22Rv1 (cell line): ENCODE measurements around the gene AXL.
A peak's percentile ranks its signal among the peaks of the same experiment; 100 is the strongest.

Source experiments
- H3K27ac ChIP-seq: fragments of 450-650 bp; 2 replicates; pipeline ENCODE4 v1.5.1; 2017
- CTCF ChIP-seq: fragments of 450-650 bp; IDR thresholded peaks from 2 replicates; pipeline ENCODE4 v1.5.1; 2017; ENCODE audit warnings: mild to moderate bottlenecking
- ZFX ChIP-seq: fragments of 450-650 bp; IDR thresholded peaks from 2 replicates; pipeline ENCODE4 v1.6.1; 2017; ENCODE audit warnings: antibody characterized with exemption, borderline replicate concordance

The AXL gene

GRCh38 chr19:41263042-41263849 is 44.2 kb downstream of the AXL start:
- peak overlapping the region; percentile 97 for H3K27ac ChIP-seq
- TF ChIP-seq CTCF (no peak), ZFX (no peak)

DNA sequence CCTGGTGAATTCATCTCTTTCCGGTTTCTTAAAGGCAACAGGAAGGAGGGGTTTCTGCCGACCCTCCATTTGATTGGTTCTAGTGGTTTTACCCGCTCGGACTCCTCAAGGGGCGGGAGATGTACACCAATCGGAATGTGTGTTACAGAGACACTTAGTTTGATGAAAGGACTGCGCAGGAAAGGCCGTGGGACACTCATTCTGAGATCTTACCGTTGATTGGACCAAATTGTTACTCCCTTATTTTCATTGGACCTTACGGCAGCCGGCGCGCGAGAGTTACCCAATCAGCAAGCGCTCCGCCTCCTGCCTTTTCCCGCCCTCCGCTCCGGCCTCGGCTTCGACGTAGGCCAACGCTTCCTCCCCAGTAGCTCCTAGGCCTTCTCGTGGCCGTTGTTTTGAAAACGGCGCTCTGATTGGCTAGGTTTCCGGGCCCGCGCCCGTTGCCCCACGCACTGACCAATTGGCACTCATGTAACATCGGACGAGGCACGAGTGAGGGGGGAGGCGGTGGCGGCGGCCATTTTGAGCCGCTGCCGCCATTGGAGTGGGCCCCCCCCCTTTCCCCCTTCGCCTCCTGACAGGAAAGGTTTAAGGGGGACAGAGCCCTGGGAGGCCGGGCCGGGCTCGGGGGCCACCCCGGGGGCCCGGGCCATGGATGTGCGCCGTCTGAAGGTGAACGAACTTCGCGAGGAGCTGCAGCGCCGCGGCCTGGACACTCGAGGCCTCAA is 45.0 kb downstream of the AXL start, which contains the start of gene HNRNPUL1:
Gene HNRNPUL1, plus strand, starts transcription at position 523 of the 731 bp plus-strand sequence. Its CDS starts 132 bp downstream, at position 655.
- TF ChIP-seq ZFX: 0 out of 2 replicates have a peak, but pooled peaks have one; percentile 37
- TF ChIP-seq CTCF: peak; percentile 49
- peak within 1 kb of the TSS; percentile 97 for H3K27ac ChIP-seq

DNA sequence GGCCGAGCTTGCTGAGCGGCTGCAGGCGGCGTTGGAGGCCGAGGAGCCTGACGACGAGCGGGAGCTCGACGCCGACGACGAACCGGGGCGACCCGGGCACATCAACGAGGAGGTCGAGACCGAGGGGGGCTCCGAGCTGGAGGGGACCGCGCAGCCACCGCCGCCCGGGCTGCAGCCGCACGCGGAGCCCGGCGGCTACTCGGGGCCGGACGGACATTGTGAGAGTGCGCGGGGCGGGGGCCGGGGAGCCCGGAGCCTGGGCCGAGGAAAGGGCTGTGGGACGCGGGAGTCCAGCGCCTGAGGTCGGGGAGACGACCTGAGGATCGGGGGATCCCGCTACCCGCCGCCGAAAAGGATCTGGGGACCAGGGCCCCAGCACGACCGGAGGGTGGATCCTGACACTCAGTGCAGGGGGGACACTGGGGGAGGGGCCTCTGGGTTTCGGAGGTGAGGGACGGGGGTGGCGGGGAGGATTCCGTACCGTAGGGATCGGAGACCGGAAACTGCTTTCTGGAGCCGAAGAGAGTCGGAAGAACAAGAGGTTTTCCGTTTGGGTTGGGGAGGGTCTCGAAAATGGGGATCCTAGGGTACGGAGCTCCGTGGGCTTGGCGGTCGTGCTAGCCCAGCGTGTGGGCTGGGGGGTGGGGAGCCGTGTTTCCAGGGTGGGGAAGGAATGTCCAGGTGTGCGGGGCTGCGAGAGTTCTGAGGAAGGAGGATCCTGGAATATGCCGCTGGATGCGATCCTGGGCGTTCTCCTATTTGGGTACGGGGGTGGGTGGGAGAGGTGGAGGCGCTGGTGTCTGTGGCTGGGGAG is 45.8 kb downstream of the AXL start:
- TF ChIP-seq CTCF (peak; percentile 15; the same call in 1 of the 2 replicates), ZFX (no peak)
- peak overlapping the region; percentile 97 for H3K27ac ChIP-seq

- TF ChIP-seq CTCF: no peak
- no peak for TF ChIP-seq ZFX
- peak overlapping the region; percentile 97 for H3K27ac ChIP-seq
Observed at GRCh38 chr19:41265395-41266153, 46.6 kb downstream of the AXL start.

DNA sequence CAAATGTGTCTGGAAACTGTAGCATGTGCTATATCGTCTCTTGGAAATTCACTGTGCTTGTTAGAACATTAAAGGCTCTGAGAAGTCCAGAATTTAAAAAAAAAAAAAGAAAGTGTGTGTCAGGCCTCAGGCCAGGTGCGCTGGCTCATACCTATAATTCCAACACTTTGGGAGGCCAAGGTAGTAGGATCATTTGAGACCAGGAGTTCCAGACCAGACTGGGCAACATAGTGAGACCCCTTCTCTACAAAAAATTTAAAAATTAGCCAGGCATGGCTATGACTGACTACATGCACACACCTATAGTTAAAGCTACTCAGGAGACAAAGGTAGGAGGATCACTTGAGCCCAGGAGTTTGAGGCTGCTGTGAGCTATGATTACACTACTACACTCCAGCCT is 50.0 kb downstream of the AXL start:
- no peak overlapping the region for H3K27ac ChIP-seq
- no peak for TF ChIP-seq ZFX
- no peak for TF ChIP-seq CTCF

DNA sequence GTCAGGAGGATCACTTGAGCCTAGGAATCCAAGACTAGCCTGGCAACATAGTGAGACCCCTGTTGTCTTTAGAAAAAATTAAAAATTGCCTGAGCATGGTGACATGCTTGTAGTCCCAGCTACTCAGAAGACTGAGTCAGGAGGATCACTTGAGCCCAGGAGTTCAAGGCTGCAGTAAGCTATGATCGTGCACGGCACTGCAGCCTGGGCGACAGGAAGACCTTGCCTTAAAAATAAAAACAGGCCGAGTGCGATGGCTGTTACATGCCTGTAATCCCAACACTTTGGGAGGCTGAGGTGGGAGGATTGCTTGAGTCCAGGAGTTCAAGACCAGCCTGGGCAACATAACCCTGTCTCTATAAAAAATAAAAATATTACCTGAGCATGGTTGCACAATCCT is 50.5 kb downstream of the AXL start:
- TF ChIP-seq ZFX (no peak), CTCF (no peak)
- no peak overlapping the region for H3K27ac ChIP-seq
